Esophagus squamous epithelium (tissue), 5 donors: ENCODE data around the gene CASK. TPM values are rescaled to one million over a fixed set of nuclear protein-coding genes. Genes with fewer than 3 reads are reported as not detected.

ENCODE experiments used
- DNase-seq: peaks from one replicate; lab custom pipeline; 2025; lab: John Stamatoyannopoulos, UW
- H3K27ac ChIP-seq, 4 donors: fragments of 200-600 bp; sonication (generic); one replicate each; pipeline ENCODE4 v1.5.1; 2016 to 2019; ENCODE audit warnings: mild to moderate bottlenecking in 1 of 4
- H3K27me3 ChIP-seq, 4 donors: fragments of 200-600 bp; sonication (generic); 1 replicate in 3 of 4; 2 replicates in 1 of 4; pipeline versions ENCODE4 v1.5.1 to v1.6.0; 2017 to 2021; ENCODE audit warnings: antibody characterized with exemption in 1 of 4
- H3K36me3 ChIP-seq, 3 donors: fragments of 200-600 bp; sonication (generic); one replicate each; pipeline ENCODE4 v1.5.1; 2016 to 2019
- H3K4me1 ChIP-seq, 3 donors: fragments of 200-600 bp; sonication (generic); one replicate each; pipeline ENCODE4 v1.5.1; 2017 to 2019
- H3K4me3 ChIP-seq, 4 donors: fragments of 200-600 bp; sonication (generic); 1 replicate in 3 of 4; 2 replicates in 1 of 4; pipeline ENCODE4 v1.5.1; 2016 to 2019; ENCODE audit warnings: mild to moderate bottlenecking in 2 of 4, moderate library complexity in 1 of 4
- H3K9me3 ChIP-seq, 3 donors: fragments of 200-600 bp; sonication (generic); one replicate each; pipeline ENCODE4 v1.5.1; 2016 to 2019
- CTCF ChIP-seq, 6 experiments: fragments of 450-650 bp in 4 of 6; fragments of 200-600 bp in 2 of 6; sonication (generic) in 2 of 6; IDR thresholded peaks; one replicate each; pipeline ENCODE4 v1.5.1; 2016 to 2019; ENCODE audit warnings: antibody characterized with exemption in 6 of 6, mild to moderate bottlenecking in 4 of 6, moderate library complexity in 4 of 6
- POLR2A ChIP-seq, 4 donors: fragments of 450-650 bp; IDR thresholded peaks; one replicate each; pipeline ENCODE4 v1.6.1; 2017; ENCODE audit warnings: antibody characterized with exemption in 4 of 4, mild to moderate bottlenecking in 4 of 4, moderate library complexity in 3 of 4
- WGBS, 2 donors: methylation state at CpG; one replicate each; pipeline ENCODE4 v1.1.5; 2018; 5-methylcytosine and 5-hydroxymethylcytosine counted together
- intact Hi-C: fragments of 100-400 bp; cut with DNase I; formaldehyde crosslinking; loops from one replicate; pipeline ENCODE4 v1.15.0; 2022
- total RNA-seq, 4 donors: library from RNA; depleted of rRNA; stranded (reverse); fragments of >200 nt; gene quantifications; one replicate each; pipeline ENCODE4 v1.1.0, GENCODE V29; 2016
- donor health status: DM: yes; HTN: yes; CAD: no.

CASK gene
- total RNA-seq, 4 donors from 2014 or later: 32.3 to 57.4 (median 36.0) TPM

- intact Hi-C loops: no loop called here
- Histone ChIP-seq H3K4me1 (no peaks in the 10 kb centered on the region), H3K9me3 (no peaks in the 10 kb centered on the region), H3K27ac (no peak overlapping the region), H3K27me3 (no peaks in the 10 kb centered on the region), H3K4me3 (no peak overlapping the region), H3K36me3 (peaks cover 0 to 13% (median 0%) of the 10 kb centered on the region in 3 donors)
- TF ChIP-seq POLR2A (IDR thresholded peaks at IDR 0.05): no peak
- no peak for TF ChIP-seq CTCF (IDR thresholded peaks at IDR 0.05)
- 75 to 94% methylated on average over 3 to 4 of the region's 4 CpGs for WGBS, 2 donors
- no peak for DNase-seq
Measured at GRCh38 chrX:41538707-41539106, 384.6 kb downstream of the CASK start.

GRCh38 chrX:41530085-41530484 lies 393.3 kb downstream of the CASK start:
- TF ChIP-seq POLR2A (IDR thresholded peaks at IDR 0.05): no peak
- TF ChIP-seq CTCF (IDR thresholded peaks at IDR 0.05): no peak
- H3K9me3 ChIP-seq: no peaks in the 10 kb centered on the region
- H3K36me3 ChIP-seq: peaks cover 0 to 36% (median 0%) of the 10 kb centered on the region in 3 donors
- no peak overlapping the region for H3K4me3 ChIP-seq
- H3K4me1 ChIP-seq: no peaks in the 10 kb centered on the region
- intact Hi-C loops: no loop called here
- no peak for DNase-seq
- H3K27ac ChIP-seq: no peak overlapping the region
- no peaks in the 10 kb centered on the region for H3K27me3 ChIP-seq

- WGBS, 2 donors: 82 to 100% methylated on average over 5 to 11 of the region's 11 CpGs
- Histone ChIP-seq H3K4me3 (no peak overlapping the region), H3K4me1 (no peaks in the 10 kb centered on the region), H3K27me3 (no peaks in the 10 kb centered on the region), H3K9me3 (no peaks in the 10 kb centered on the region), H3K36me3 (peaks cover 0 to 36% (median 0%) of the 10 kb centered on the region in 3 donors), H3K27ac (no peak overlapping the region)
- intact Hi-C loops: no loop called here
- no peak for TF ChIP-seq POLR2A (IDR thresholded peaks at IDR 0.05)
- no peak for TF ChIP-seq CTCF (IDR thresholded peaks at IDR 0.05)
- DNase-seq: no peak
Measured at GRCh38 chrX:41529221-41529620, 394.1 kb downstream of the CASK start.

GRCh38 chrX:41528784-41529183 lies 394.6 kb downstream of the CASK start:
- Histone ChIP-seq H3K27ac (no peak overlapping the region), H3K27me3 (no peaks in the 10 kb centered on the region), H3K36me3 (peaks cover 0 to 37% (median 0%) of the 10 kb centered on the region in 3 donors), H3K4me1 (no peaks in the 10 kb centered on the region), H3K9me3 (no peaks in the 10 kb centered on the region), H3K4me3 (no peak overlapping the region)
- TF ChIP-seq CTCF (IDR thresholded peaks at IDR 0.05) (no peak), POLR2A (IDR thresholded peaks at IDR 0.05) (no peak)
- intact Hi-C loops: no loop called here
- no peak for DNase-seq
- WGBS, 2 donors: 66 to 96% methylated on average over 4 of the region's 7 CpGs

- intact Hi-C loops: no loop called here
- no peaks in the 10 kb centered on the region for H3K27me3 ChIP-seq
- no peaks in the 10 kb centered on the region for H3K4me1 ChIP-seq
- DNase-seq: no peak
- 79 to 85% methylated on average over 1 to 5 of the region's 5 CpGs for WGBS, 2 donors
- no peaks in the 10 kb centered on the region for H3K9me3 ChIP-seq
- H3K4me3 ChIP-seq: no peak overlapping the region
- no peak overlapping the region for H3K27ac ChIP-seq
- TF ChIP-seq CTCF (IDR thresholded peaks at IDR 0.05) (no peak), POLR2A (IDR thresholded peaks at IDR 0.05) (no peak)
- peaks cover 0 to 53% (median 0%) of the 10 kb centered on the region in 3 donors for H3K36me3 ChIP-seq
Measured at GRCh38 chrX:41526925-41527324, 396.4 kb downstream of the CASK start.
